H1 (cell line): Measurements from ENCODE around the gene GNA12. TPM values are rescaled to one million over a fixed set of nuclear protein-coding genes. Genes with fewer than 3 reads are reported as not detected.

Experiments used
- CTCF ChIA-PET: fragments of 300-600 bp; sonication (Branson Sonifier 250); formaldehyde crosslinking; loops from one replicate; lab custom pipeline; 2021; ENCODE audit not compliant: partially characterized antibody; lab: Charles Lee
- POLR2A ChIA-PET: fragments of 300-600 bp; sonication (Branson Sonifier 250); formaldehyde crosslinking; loops from one replicate; lab custom pipeline; 2021; ENCODE audit warnings: inconsistent platforms; ENCODE audit not compliant: partially characterized antibody; lab: Charles Lee
- DNase-seq, 2 experiments: peaks; one replicate each; pipeline versions ENCODE4 v3.0.0 to v3.0.0-alpha.2; 2010 to 2022; ENCODE audit warnings: low spot score in 2 of 2, low read depth in 1 of 2, mixed read lengths in 1 of 2
- FAIRE-seq: peaks from 2 replicates; lab custom pipeline; 2011; peaks lifted over from hg19 to GRCh38; lab: Jason Lieb, UNC
- H2AFZ ChIP-seq: 2 replicates; pipeline ENCODE4 v1.8.1; 2012; ENCODE audit warnings: low read length, inconsistent platforms
- H2AK5ac ChIP-seq: 2 replicates; pipeline ENCODE4 v1.6.1; 2013; ENCODE audit warnings: low read depth, low read length
- H2BK120ac ChIP-seq: replicated peaks from 2 replicates; pipeline ENCODE3; 2013; ENCODE audit warnings: low read depth, low read length, inconsistent platforms
- H2BK12ac ChIP-seq: 2 replicates; pipeline ENCODE4 v1.6.1; 2013; ENCODE audit warnings: low read depth, low read length
- H2BK15ac ChIP-seq: 2 replicates; pipeline ENCODE4 v1.6.1; 2013; ENCODE audit warnings: low read length
- H2BK20ac ChIP-seq: 2 replicates; pipeline ENCODE4 v1.6.1; 2013; ENCODE audit warnings: low read length
- H2BK5ac ChIP-seq: 2 replicates; pipeline ENCODE4 v1.6.1; 2013; ENCODE audit warnings: low read depth, low read length
- H3K14ac ChIP-seq: 2 replicates; pipeline ENCODE4 v1.6.1; 2013; ENCODE audit warnings: inconsistent platforms; ENCODE audit not compliant: insufficient read length
- H3K18ac ChIP-seq: 2 replicates; pipeline ENCODE4 v1.6.1; 2013; ENCODE audit warnings: low read length; ENCODE audit errors: extremely low read depth
- H3K23ac ChIP-seq: 2 replicates; pipeline ENCODE4 v1.6.1; 2013; ENCODE audit warnings: inconsistent platforms; ENCODE audit not compliant: insufficient read length
- H3K23me2 ChIP-seq: 2 replicates; pipeline ENCODE4 v1.6.1; 2013; ENCODE audit warnings: low read depth, low read length
- H3K27ac ChIP-seq: 2 replicates; pipeline ENCODE4 v1.6.1; 2011; ENCODE audit warnings: low read depth, low read length, inconsistent platforms
- H3K27me3 ChIP-seq, 4 experiments: replicated peaks in 1 of 4; 1 replicate in 1 of 4; 2 replicates in 3 of 4; pipeline versions ENCODE4 v1.6.1 to v1.8.1; 2011 to 2013; ENCODE audit warnings: low read length in 3 of 4, mild to moderate bottlenecking in 3 of 4, inconsistent platforms in 2 of 4, mixed read lengths in 2 of 4, moderate library complexity in 1 of 4; ENCODE audit not compliant: control insufficient read depth in 3 of 4, insufficient read depth in 3 of 4; ENCODE audit errors: extremely low read depth in 1 of 4
- H3K36me3 ChIP-seq, 4 experiments: 2 replicates each; pipeline versions ENCODE4 v1.6.1 to v1.8.1; 2011 to 2013; ENCODE audit warnings: mild to moderate bottlenecking in 4 of 4, low read length in 3 of 4, moderate library complexity in 2 of 4, control low read depth in 1 of 4, inconsistent platforms in 1 of 4; ENCODE audit not compliant: insufficient read depth in 4 of 4, control insufficient read depth in 2 of 4
- H3K4ac ChIP-seq: replicated peaks from 2 replicates; pipeline ENCODE3; 2013; ENCODE audit warnings: low read length, low read depth, mixed read lengths, inconsistent platforms; ENCODE audit not compliant: insufficient read length
- H3K4me1 ChIP-seq, 4 experiments: replicated peaks in 1 of 4; 1 replicate in 1 of 4; 2 replicates in 3 of 4; pipeline versions ENCODE4 v1.6.1 to v1.8.1; 2011 to 2013; ENCODE audit warnings: low read length in 3 of 4, inconsistent platforms in 2 of 4, mixed read lengths in 1 of 4; ENCODE audit not compliant: insufficient read depth in 4 of 4, control insufficient read depth in 3 of 4
- H3K4me2 ChIP-seq, 2 experiments: 2 replicates each; pipeline versions ENCODE4 v1.6.1 to v1.8.1; 2011 to 2013; ENCODE audit warnings: low read depth in 2 of 2, low read length in 2 of 2, control low read depth in 1 of 2, inconsistent platforms in 1 of 2, mild to moderate bottlenecking in 1 of 2; ENCODE audit not compliant: insufficient read depth in 1 of 2
- H3K4me3 ChIP-seq, 4 experiments: fragments of 200-600, 300-600 bp in 1 of 4; sonication (generic), shearing (Covaris generic), sonication (Bioruptor Twin) in 1 of 4; 2 replicates each; pipeline versions ENCODE4 v1.5.1 to v1.8.1; 2011 to 2016; ENCODE audit warnings: low read length in 4 of 4, low read depth in 3 of 4, control low read depth in 2 of 4, inconsistent platforms in 2 of 4, mild to moderate bottlenecking in 2 of 4, mixed read lengths in 1 of 4, moderate library complexity in 1 of 4; ENCODE audit not compliant: insufficient read depth in 2 of 4; ENCODE audit errors: extremely low read depth in 1 of 4
- H3K56ac ChIP-seq: replicated peaks from 2 replicates; pipeline ENCODE3; 2013; ENCODE audit warnings: low read depth, mild to moderate bottlenecking, mixed read lengths, low read length, inconsistent platforms; ENCODE audit not compliant: insufficient read length
- H3K79me1 ChIP-seq: 2 replicates; pipeline ENCODE4 v1.6.1; 2013; ENCODE audit warnings: low read depth, low read length, control low read depth
- H3K79me2 ChIP-seq, 2 experiments: 2 replicates each; pipeline versions ENCODE4 v1.6.1 to v1.8.1; 2012 to 2013; ENCODE audit warnings: low read length in 2 of 2, mild to moderate bottlenecking in 2 of 2, inconsistent platforms in 1 of 2; ENCODE audit not compliant: insufficient read depth in 2 of 2, control insufficient read depth in 1 of 2
- H3K9ac ChIP-seq, 4 experiments: replicated peaks in 1 of 4; 1 replicate in 1 of 4; 2 replicates in 3 of 4; pipeline versions ENCODE4 v1.6.1 to v1.8.1; 2011 to 2013; ENCODE audit warnings: low read depth in 3 of 4, low read length in 3 of 4, control low read depth in 2 of 4, mild to moderate bottlenecking in 2 of 4, moderate library complexity in 2 of 4, inconsistent platforms in 1 of 4; ENCODE audit errors: extremely low read depth in 1 of 4
- H3K9me3 ChIP-seq, 2 experiments: 2 replicates each; pipeline versions ENCODE4 v1.6.1 to v1.8.1; 2012 to 2013; ENCODE audit warnings: mild to moderate bottlenecking in 2 of 2, moderate library complexity in 2 of 2, control low read depth in 1 of 2, inconsistent platforms in 1 of 2, low read depth in 1 of 2, low read length in 1 of 2, mixed read lengths in 1 of 2; ENCODE audit not compliant: insufficient read depth in 2 of 2
- H4K20me1 ChIP-seq, 2 experiments: replicated peaks in 1 of 2; 2 replicates each; pipeline versions ENCODE3 to v1.8.1; 2011 to 2013; ENCODE audit warnings: inconsistent platforms in 2 of 2, low read length in 2 of 2, mild to moderate bottlenecking in 1 of 2; ENCODE audit not compliant: insufficient read depth in 2 of 2, control insufficient read depth in 1 of 2
- H4K5ac ChIP-seq: 2 replicates; pipeline ENCODE4 v1.6.1; 2013; ENCODE audit warnings: low read length, low read depth, mixed read lengths, inconsistent platforms; ENCODE audit not compliant: insufficient read length
- H4K8ac ChIP-seq: 2 replicates; pipeline ENCODE4 v1.8.0; 2013; ENCODE audit warnings: mild to moderate bottlenecking, moderate library complexity, low read length, inconsistent platforms; ENCODE audit not compliant: insufficient read depth; ENCODE audit errors: extremely low read depth
- H4K91ac ChIP-seq: replicated peaks from 2 replicates; pipeline ENCODE3; 2013; ENCODE audit warnings: low read length, mixed read lengths, inconsistent platforms; ENCODE audit not compliant: insufficient read length
- CREB1 ChIP-seq: IDR thresholded peaks from 2 replicates; pipeline ENCODE4 v1.6.1; 2012; ENCODE audit warnings: inconsistent platforms
- EGR1 ChIP-seq: IDR thresholded peaks from 2 replicates; pipeline ENCODE4 v1.6.1; 2011; ENCODE audit warnings: low read depth, low read length, borderline replicate concordance
- GABPA ChIP-seq: IDR thresholded peaks from 2 replicates; pipeline ENCODE4 v1.6.1; 2011; ENCODE audit warnings: mild to moderate bottlenecking, low read length, moderate library complexity, borderline replicate concordance; ENCODE audit not compliant: insufficient read depth
- JUN ChIP-seq: IDR thresholded peaks from 2 replicates; pipeline ENCODE4 v1.6.1; 2011; ENCODE audit warnings: low read depth, mild to moderate bottlenecking, improper control_type of control experiment, low read length
- NANOG ChIP-seq: IDR thresholded peaks from 2 replicates; pipeline ENCODE4 v1.6.1; 2011; ENCODE audit warnings: low read length, low read depth, mild to moderate bottlenecking, inconsistent platforms; ENCODE audit not compliant: insufficient read depth, poor library complexity, severe bottlenecking
- NRF1 ChIP-seq: IDR thresholded peaks from 2 replicates; pipeline ENCODE4 v1.6.1; 2011; ENCODE audit warnings: mild to moderate bottlenecking, low read depth, low read length, improper control_type of control experiment
- RFX5 ChIP-seq: IDR thresholded peaks from 2 replicates; pipeline ENCODE4 v1.6.1; 2011; ENCODE audit warnings: low read depth, low read length, improper control_type of control experiment, borderline replicate concordance
- SAP30 ChIP-seq: fragments of 300-600 bp; sonication (generic); IDR thresholded peaks from 2 replicates; pipeline ENCODE4 v1.7.1; 2012; ENCODE audit warnings: low read length, moderate library complexity, mild to moderate bottlenecking, inconsistent platforms; ENCODE audit not compliant: insufficient read depth, insufficient replicate concordance
- SP1 ChIP-seq: IDR thresholded peaks from 2 replicates; pipeline ENCODE4 v1.6.1; 2011; ENCODE audit warnings: low read depth, low read length
- SP2 ChIP-seq: IDR thresholded peaks from 2 replicates; pipeline ENCODE4 v1.6.1; 2012; ENCODE audit warnings: mild to moderate bottlenecking, low read length, inconsistent platforms
- SUZ12 ChIP-seq: fragments of 200-600 bp; sonication (generic); IDR thresholded peaks from 2 replicates; pipeline ENCODE4 v1.6.1; 2012; ENCODE audit warnings: mild to moderate bottlenecking, inconsistent platforms, low read length, moderate library complexity, mixed read lengths
- WGBS, 2 experiments: shearing (Covaris generic) in 1 of 2; methylation state at CpG; one replicate each; pipeline versions ENCODE4 v1.1.6 to v1.1.7; 2013 to 2015; ENCODE audit warnings: low lambda C conversion rate in 2 of 2, mixed read lengths in 2 of 2, inconsistent platforms in 1 of 2, low coverage in 1 of 2, missing lambda C conversion rate in 1 of 2; ENCODE audit not compliant: insufficient replicate concordance in 2 of 2, insufficient coverage in 1 of 2, insufficient read length in 1 of 2; ENCODE audit errors: extremely low coverage in 1 of 2, missing lambda C conversion rate in 1 of 2; 5-methylcytosine and 5-hydroxymethylcytosine counted together
- polyA plus RNA-seq, 7 experiments: library from polyadenylated mRNA; depleted of rRNA in 3 of 7; stranded (reverse) in 5 of 7; unstranded in 2 of 7; fragments of >200 nt in 5 of 7; fragments of 200-250 nt in 2 of 7; gene quantifications; 1 replicate in 5 of 7; 2 replicates in 1 of 7; 4 replicates in 1 of 7; pipeline versions ENCODE4 v1.2.1 to v1.2.3, GENCODE V29; 2011 to 2013; ENCODE audit warnings: missing spikeins in 2 of 7, mixed read lengths in 2 of 7
- total RNA-seq: library from RNA; stranded (reverse); fragmentation: NEBNext Ultra II Directional; extraction: Animal tissue kit (Norgen Biotek cat#: 25700); gene quantifications from 2 replicates; pipeline ENCODE4 v1.2.1, GENCODE V29; 2021
- TF ChIP-seq, protein P1 (sequence below): IDR thresholded peaks from 2 replicates; pipeline ENCODE4 v1.6.1; 2011; ENCODE audit warnings: low read depth, mild to moderate bottlenecking, low read length; ENCODE audit not compliant: insufficient read depth

Gene GNA12
- total and polyA plus RNA-seq, 2 of the 8 experiments (the other 6 are each of a cell fraction or from before 2014, with no cell fraction given) = 96.5 to 109 TPM

DNA sequence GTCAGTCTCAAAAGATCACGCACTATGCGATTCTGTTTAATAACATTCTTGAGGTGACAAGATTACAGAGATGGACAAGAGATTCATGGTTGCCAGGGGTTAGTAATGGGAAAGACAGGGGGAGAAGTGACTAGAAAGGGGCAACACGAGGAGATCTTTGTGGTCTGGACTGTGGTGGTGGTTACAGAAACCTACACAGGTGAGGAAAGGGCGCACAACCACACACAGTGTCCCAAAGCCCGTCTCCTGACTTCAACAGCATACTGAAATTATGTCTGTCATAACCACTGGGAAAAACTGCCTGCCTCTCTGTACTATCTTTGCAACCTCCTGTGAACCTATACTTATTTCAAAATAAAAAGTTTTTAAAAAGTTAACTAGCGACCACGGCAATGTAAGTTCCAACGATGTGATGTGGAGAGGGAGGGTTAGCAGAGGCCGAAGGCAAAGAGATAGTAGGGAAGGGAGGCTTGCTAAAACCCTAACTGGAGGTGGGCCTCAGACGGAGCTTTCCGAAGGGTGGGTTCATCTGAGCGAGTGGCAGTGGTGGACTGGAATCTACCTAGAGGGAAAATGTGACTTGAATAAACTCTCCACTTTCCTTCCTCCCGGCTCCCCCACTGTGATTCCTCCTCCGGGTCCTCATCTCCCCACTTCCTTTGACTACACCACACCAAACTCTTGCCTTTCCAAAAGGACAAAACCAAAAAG, 43.7 kb downstream of the GNA12 start:
- CTCF ChIA-PET = interaction anchor here (1.1 to 2.1 kb wide), 5 partner anchors 10 to 22 kb away, joined by 3 to 9 read pairs (median 5); no protein-coding TSS in a partner anchor
- Histone ChIP-seq H2AK5ac (0 out of 2 replicates have a peak overlapping the region, but pooled peaks have one; percentile 78), H2BK120ac (no peak overlapping the region), H2BK15ac (no peak overlapping the region), H2BK12ac (no peak overlapping the region), H4K5ac (no peak overlapping the region), H2AFZ (no peak overlapping the region), H3K14ac (no peak overlapping the region), H3K23ac (no peak overlapping the region), H2BK20ac (no peak overlapping the region; the same call in 1 of the 2 replicates), H3K9ac (no peak overlapping the region), H4K8ac (no peak overlapping the region), H3K27ac (no peak overlapping the region), H3K56ac (no peak overlapping the region), H3K4me3 (no peak overlapping the region), H3K9me3 (no peaks in the 10 kb centered on the region), H3K4me1 (peaks cover 10 to 26% (median 19%) of the 10 kb centered on the region in 4 experiments), H3K18ac (no peak overlapping the region), H4K91ac (no peak overlapping the region), H3K4ac (no peak overlapping the region), H3K27me3 (no peaks in the 10 kb centered on the region), H3K4me2 (0 out of 4 replicates have a peak overlapping the region, but pooled peaks of 1 of the 2 experiments have one; percentile 23), H3K36me3 (no peaks in the 10 kb centered on the region; a peak in 1 of 8 replicates), H3K23me2 (no peaks in the 10 kb centered on the region; the same call in 1 of the 2 replicates), H3K79me2 (peaks cover 15 to 99% of the 10 kb centered on the region in 2 experiments), H4K20me1 (peaks cover 0 to 17% of the 10 kb centered on the region in 2 experiments), H2BK5ac (peak overlapping the region; percentile 64; the same call in 1 of the 2 replicates), H3K79me1 (peaks cover 17% of the 10 kb centered on the region)
- DNase-seq (no peak), FAIRE-seq (no peak)
- POLR2A ChIA-PET = interaction anchor here (1.4 kb wide), 1 partner anchor 24 kb away, joined by 3 read pairs; no protein-coding TSS in a partner anchor
- WGBS, 2 experiments = 87% methylated on average over 14 of the region's 14 CpGs; no CpG with 5 or more reads in 1 of the 2 experiments
- TF ChIP-seq, protein P1, sequence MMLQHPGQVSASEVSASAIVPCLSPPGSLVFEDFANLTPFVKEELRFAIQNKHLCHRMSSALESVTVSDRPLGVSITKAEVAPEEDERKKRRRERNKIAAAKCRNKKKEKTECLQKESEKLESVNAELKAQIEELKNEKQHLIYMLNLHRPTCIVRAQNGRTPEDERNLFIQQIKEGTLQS = no peak
- TF ChIP-seq CREB1 (no peak), GABPA (no peak), JUN (no peak), EGR1 (no peak), SP2 (no peak), SAP30 (no peak), RFX5 (no peak), SUZ12 (no peak), NRF1 (no peak), SP1 (no peak), NANOG (no peak)
